Measurements from ENCODE around the gene CREB1.

CREB1 gene

GRCh38 chr2:207561386-207562080 lies 31.8 kb downstream of the CREB1 start:
- no peak for TF ChIP-seq CREB1 (IDR thresholded peaks at IDR 0.05; ENCODE audit: low read depth)
- TF ChIP-seq REST (IDR thresholded peaks at IDR 0.05; ENCODE audit: low read depth), result no peak
- TF ChIP-seq TAF1 (IDR thresholded peaks at IDR 0.05; ENCODE audit: low read depth), result no peak
- no peak for TF ChIP-seq TCF12 (IDR thresholded peaks at IDR 0.05; ENCODE audit: low read depth)
- TF ChIP-seq NFIC (IDR thresholded peaks at IDR 0.05), result no peak
- no peak for TF ChIP-seq USF1 (IDR thresholded peaks at IDR 0.05)
- no peak for TF ChIP-seq YY1 (IDR thresholded peaks at IDR 0.05; ENCODE audit: low read depth)
- TF ChIP-seq FOXM1 (IDR thresholded peaks at IDR 0.05; ENCODE audit: borderline replicate concordance, low read depth), result no peak
- TF ChIP-seq ZBTB7A (IDR thresholded peaks at IDR 0.05; ENCODE audit: low read depth), result no peak
- TF ChIP-seq MAX (IDR thresholded peaks at IDR 0.05), result no peak
- TF ChIP-seq RAD21 (IDR thresholded peaks at IDR 0.05; ENCODE audit: low read depth), result no peak
- TF ChIP-seq EP300 (IDR thresholded peaks at IDR 0.05; ENCODE audit: borderline replicate concordance), result no peak
- no peak for TF ChIP-seq TEAD4 (IDR thresholded peaks at IDR 0.05)
- no peak for TF ChIP-seq EGR1 (IDR thresholded peaks at IDR 0.05)
- TF ChIP-seq CEBPB (IDR thresholded peaks at IDR 0.05), result no peak

DNA sequence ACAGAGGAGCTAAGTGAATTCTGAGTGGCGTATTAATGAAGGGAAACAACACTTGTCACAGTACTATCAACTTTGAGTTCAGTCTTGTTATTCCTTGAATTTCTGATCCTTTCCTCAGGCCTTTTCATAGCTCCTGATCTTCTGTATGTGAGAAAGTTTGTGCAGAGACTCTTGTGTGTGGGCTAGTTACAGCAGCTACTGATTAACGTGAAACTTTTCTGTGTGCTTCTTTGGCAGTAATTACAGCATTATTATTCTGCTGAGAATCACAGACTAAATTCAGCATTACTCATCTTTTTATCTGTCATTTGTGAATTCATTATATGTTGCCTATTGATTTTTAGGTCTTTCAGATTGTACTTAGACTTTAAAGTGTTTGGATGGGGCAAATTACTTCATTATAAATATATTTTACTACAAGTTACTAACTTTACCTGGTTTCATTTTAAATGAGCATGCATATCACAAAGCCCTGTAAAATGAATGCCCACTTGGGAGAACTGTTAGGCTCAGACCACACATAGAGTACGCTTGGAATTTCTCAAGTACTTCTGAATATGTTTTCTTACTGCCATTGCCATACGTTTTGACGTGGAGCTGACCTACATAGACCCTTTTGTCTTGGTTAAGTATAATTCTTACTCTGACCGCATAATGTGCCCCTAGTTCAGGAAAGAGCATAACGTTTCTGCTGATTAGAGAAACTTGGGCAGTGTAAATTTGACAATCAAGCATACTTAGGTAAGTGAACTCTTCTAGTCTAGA lies 36.2 kb downstream of the CREB1 start:
- TF ChIP-seq ZBTB7A (IDR thresholded peaks at IDR 0.05; ENCODE audit: low read depth) (no peak), CREB1 (IDR thresholded peaks at IDR 0.05; ENCODE audit: low read depth) (no peak), EP300 (IDR thresholded peaks at IDR 0.05; ENCODE audit: borderline replicate concordance) (no peak), MAX (IDR thresholded peaks at IDR 0.05) (no peak), TEAD4 (IDR thresholded peaks at IDR 0.05) (no peak), EGR1 (IDR thresholded peaks at IDR 0.05) (no peak), CEBPB (IDR thresholded peaks at IDR 0.05) (no peak), NFIC (IDR thresholded peaks at IDR 0.05) (no peak), REST (IDR thresholded peaks at IDR 0.05; ENCODE audit: low read depth) (no peak), TAF1 (IDR thresholded peaks at IDR 0.05; ENCODE audit: low read depth) (no peak), FOXM1 (IDR thresholded peaks at IDR 0.05; ENCODE audit: borderline replicate concordance, low read depth) (no peak), RAD21 (IDR thresholded peaks at IDR 0.05; ENCODE audit: low read depth) (no peak), TCF12 (IDR thresholded peaks at IDR 0.05; ENCODE audit: low read depth) (no peak), USF1 (IDR thresholded peaks at IDR 0.05) (no peak), YY1 (IDR thresholded peaks at IDR 0.05; ENCODE audit: low read depth) (no peak)

DNA sequence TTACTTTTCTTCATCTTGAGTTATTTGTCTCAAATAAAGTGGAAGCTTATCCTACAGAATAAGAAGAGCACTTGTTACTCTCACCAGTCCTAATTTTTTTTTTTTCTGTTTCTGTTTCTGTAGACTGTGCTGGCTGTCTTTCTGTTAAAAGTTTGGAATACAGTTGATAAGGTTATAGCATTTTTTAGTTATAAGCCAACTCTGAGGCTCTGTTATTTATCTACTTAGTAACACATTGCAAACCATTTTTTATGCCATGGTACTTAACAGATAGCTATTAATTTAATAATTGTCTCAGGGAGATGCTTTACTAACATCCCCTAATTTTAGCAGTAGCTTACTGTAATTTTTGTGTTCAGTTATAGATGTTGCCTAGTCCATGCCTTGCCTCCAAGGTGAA lies 37.9 kb downstream of the CREB1 start:
- no peak for TF ChIP-seq TAF1 (IDR thresholded peaks at IDR 0.05; ENCODE audit: low read depth)
- no peak for TF ChIP-seq REST (IDR thresholded peaks at IDR 0.05; ENCODE audit: low read depth)
- TF ChIP-seq NFIC (IDR thresholded peaks at IDR 0.05), result no peak
- no peak for TF ChIP-seq ZBTB7A (IDR thresholded peaks at IDR 0.05; ENCODE audit: low read depth)
- no peak for TF ChIP-seq USF1 (IDR thresholded peaks at IDR 0.05)
- no peak for TF ChIP-seq CREB1 (IDR thresholded peaks at IDR 0.05; ENCODE audit: low read depth)
- no peak for TF ChIP-seq TEAD4 (IDR thresholded peaks at IDR 0.05)
- TF ChIP-seq TCF12 (IDR thresholded peaks at IDR 0.05; ENCODE audit: low read depth), result no peak
- TF ChIP-seq EGR1 (IDR thresholded peaks at IDR 0.05), result no peak
- no peak for TF ChIP-seq MAX (IDR thresholded peaks at IDR 0.05)
- TF ChIP-seq RAD21 (IDR thresholded peaks at IDR 0.05; ENCODE audit: low read depth), result no peak
- no peak for TF ChIP-seq YY1 (IDR thresholded peaks at IDR 0.05; ENCODE audit: low read depth)
- TF ChIP-seq EP300 (IDR thresholded peaks at IDR 0.05; ENCODE audit: borderline replicate concordance), result no peak
- no peak for TF ChIP-seq CEBPB (IDR thresholded peaks at IDR 0.05)
- no peak for TF ChIP-seq FOXM1 (IDR thresholded peaks at IDR 0.05; ENCODE audit: borderline replicate concordance, low read depth)
